GM18499 (cell line): Measurements from ENCODE around the gene PCDH9.

Experiments
- ATAC-seq: cut with Tn5 transposase; IDR thresholded peaks from one replicate; pipeline ENCODE4 v1.9.1; 2021; ENCODE audit warnings: moderate number of reproducible peaks; ENCODE audit not compliant: insufficient read depth, unreplicated experiment

PCDH9 gene

GRCh38 chr13:67094952-67095351, 135.2 kb downstream of the PCDH9 start:
- ATAC-seq, result no peak

- no peak for ATAC-seq
Measured at GRCh38 chr13:67094078-67094477, 136.1 kb downstream of the PCDH9 start.

- no peak for ATAC-seq
Measured at GRCh38 chr13:67091603-67092002, 138.5 kb downstream of the PCDH9 start.

- no peak for ATAC-seq
Measured at GRCh38 chr13:67090856-67091255, 139.3 kb downstream of the PCDH9 start.

- ATAC-seq, result no peak
Measured at GRCh38 chr13:67087527-67087926, 142.6 kb downstream of the PCDH9 start.

- no peak for ATAC-seq
Measured at GRCh38 chr13:67086260-67086659, 143.9 kb downstream of the PCDH9 start.

GRCh38 chr13:67084066-67084465, 146.1 kb downstream of the PCDH9 start:
- no peak for ATAC-seq

- ATAC-seq, result no peak
Measured at GRCh38 chr13:67083519-67083918, 146.6 kb downstream of the PCDH9 start.

GRCh38 chr13:67080351-67080750, 149.8 kb downstream of the PCDH9 start:
- ATAC-seq, result no peak

- ATAC-seq, result no peak
Measured at GRCh38 chr13:67078062-67078461, 152.1 kb downstream of the PCDH9 start.

- no peak for ATAC-seq
Measured at GRCh38 chr13:67077132-67077531, 153.0 kb downstream of the PCDH9 start.

GRCh38 chr13:67076378-67076777, 153.8 kb downstream of the PCDH9 start:
- ATAC-seq, result no peak

GRCh38 chr13:67075239-67075638, 154.9 kb downstream of the PCDH9 start:
- no peak for ATAC-seq

GRCh38 chr13:67071918-67072598, 158.1 kb downstream of the PCDH9 start:
- ATAC-seq, result no peak

- no peak for ATAC-seq
Measured at GRCh38 chr13:67070306-67070705, 159.8 kb downstream of the PCDH9 start.

GRCh38 chr13:67069117-67069767, 160.9 kb downstream of the PCDH9 start:
- ATAC-seq, result no peak

- ATAC-seq, result no peak
Measured at GRCh38 chr13:67064920-67065319, 165.2 kb downstream of the PCDH9 start.

- ATAC-seq, result no peak
Measured at GRCh38 chr13:67063036-67063435, 167.1 kb downstream of the PCDH9 start.

- no peak for ATAC-seq
Measured at GRCh38 chr13:67062160-67062559, 168.0 kb downstream of the PCDH9 start.

GRCh38 chr13:67061750-67062149, 168.4 kb downstream of the PCDH9 start:
- ATAC-seq, result no peak

- no peak for ATAC-seq
Measured at GRCh38 chr13:67052550-67053490, 177.3 kb downstream of the PCDH9 start.
